Loucy (cell line): ENCODE data around the gene MECR.

Experiments used
- H2AFZ ChIP-seq: fragments of 200-600 bp; sonication (generic); 2 replicates; pipeline ENCODE4 v1.6.0; 2016; ENCODE audit warnings: antibody characterized with exemption, mild to moderate bottlenecking, low read length, moderate library complexity
- H3F3A ChIP-seq: fragments of 200-600 bp; 2 replicates; pipeline ENCODE4 v1.6.0; 2016; ENCODE audit warnings: antibody characterized with exemption, low read depth, mild to moderate bottlenecking
- H3K27me3 ChIP-seq: fragments of 200-600 bp; sonication (generic); 2 replicates; pipeline ENCODE4 v1.6.1; 2014; ENCODE audit warnings: low read length, mild to moderate bottlenecking; ENCODE audit not compliant: insufficient read depth, poor library complexity, severe bottlenecking
- H3K36me3 ChIP-seq: fragments of 200-600 bp; sonication (generic); 2 replicates; pipeline ENCODE4 v1.6.1; 2016; ENCODE audit warnings: low read length; ENCODE audit not compliant: insufficient read depth
- H3K4me1 ChIP-seq: fragments of 200-600 bp; sonication (generic); 2 replicates; pipeline ENCODE4 v1.5.1; 2014; ENCODE audit warnings: low read length, mild to moderate bottlenecking; ENCODE audit not compliant: insufficient read depth, poor library complexity, severe bottlenecking
- H3K4me2 ChIP-seq: fragments of 200-600 bp; sonication (generic); 2 replicates; pipeline ENCODE4 v1.6.0; 2014; ENCODE audit warnings: antibody characterized with exemption, low read length, low read depth, mild to moderate bottlenecking; ENCODE audit not compliant: poor library complexity, severe bottlenecking
- H3K4me3 ChIP-seq: fragments of 200-600 bp; sonication (generic); 2 replicates; pipeline ENCODE4 v1.5.1; 2014; ENCODE audit warnings: low read length, mild to moderate bottlenecking, mixed read lengths; ENCODE audit not compliant: poor library complexity, severe bottlenecking
- H3K79me2 ChIP-seq: fragments of 200-600 bp; sonication (generic); 2 replicates; pipeline ENCODE4 v1.6.1; 2014; ENCODE audit warnings: low read length; ENCODE audit not compliant: insufficient read depth
- H3K9ac ChIP-seq: fragments of 200-600 bp; sonication (generic); 2 replicates; pipeline ENCODE4 v1.6.0; 2014; ENCODE audit warnings: mild to moderate bottlenecking, low read depth, low read length, moderate library complexity; ENCODE audit not compliant: poor library complexity, severe bottlenecking
- H3K9me2 ChIP-seq: fragments of 200-600 bp; sonication (generic); replicated peaks from 2 replicates; pipeline ENCODE4 v1.6.1; 2016; ENCODE audit warnings: low read depth, low read length, mixed read lengths
- H3K9me3 ChIP-seq: fragments of 200-600 bp; sonication (generic); 2 replicates; pipeline ENCODE4 v1.6.1; 2014; ENCODE audit warnings: mild to moderate bottlenecking, antibody characterized with exemption, low read length, low read depth; ENCODE audit not compliant: insufficient read depth
- H4K20me1 ChIP-seq: fragments of 200-600 bp; sonication (generic); 2 replicates; pipeline ENCODE4 v1.6.0; 2014; ENCODE audit warnings: antibody characterized with exemption, low read length, mild to moderate bottlenecking; ENCODE audit not compliant: insufficient read depth, poor library complexity, severe bottlenecking
- EZH2phosphoT487 ChIP-seq: fragments of 200-600 bp; IDR thresholded peaks from 2 replicates; pipeline ENCODE4 v1.6.1; 2018; ENCODE audit warnings: antibody characterized with exemption, mild to moderate bottlenecking, moderate library complexity, borderline replicate concordance
- TF ChIP-seq, protein P1 (sequence below): fragments of 200-600 bp; sonication (generic); conservative IDR thresholded peaks from 2 replicates; pipeline ENCODE4 v1.5.1; 2014; ENCODE audit warnings: mild to moderate bottlenecking, antibody characterized with exemption, low read length

Gene MECR

DNA sequence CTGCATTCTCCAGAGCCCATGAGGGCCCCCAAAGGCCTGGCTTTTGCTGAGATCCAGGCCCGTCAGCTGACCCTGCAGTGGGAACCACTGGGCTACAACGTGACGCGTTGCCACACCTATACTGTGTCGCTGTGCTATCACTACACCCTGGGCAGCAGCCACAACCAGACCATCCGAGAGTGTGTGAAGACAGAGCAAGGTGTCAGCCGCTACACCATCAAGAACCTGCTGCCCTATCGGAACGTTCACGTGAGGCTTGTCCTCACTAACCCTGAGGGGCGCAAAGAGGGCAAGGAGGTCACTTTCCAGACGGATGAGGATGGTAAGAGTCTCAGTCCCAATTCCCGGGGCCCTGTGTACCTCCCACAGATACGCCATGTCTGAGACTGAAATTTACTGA, 44.7 kb upstream of the MECR start:
- Histone ChIP-seq H3K4me1 (no peaks in the 10 kb centered on the region), H3K9me3 (no peaks in the 10 kb centered on the region), H3K36me3 (no peaks in the 10 kb centered on the region), H3K9me2 (no peaks in the 10 kb centered on the region), H3K9ac (no peak overlapping the region), H3K79me2 (no peaks in the 10 kb centered on the region), H3K4me3 (no peak overlapping the region), H3K27me3 (no peaks in the 10 kb centered on the region), H2AFZ (no peak overlapping the region), H4K20me1 (no peaks in the 10 kb centered on the region), H3F3A (no peaks in the 10 kb centered on the region), H3K4me2 (no peak overlapping the region)
- TF ChIP-seq EZH2phosphoT487, result no peak
- TF ChIP-seq, protein P1, sequence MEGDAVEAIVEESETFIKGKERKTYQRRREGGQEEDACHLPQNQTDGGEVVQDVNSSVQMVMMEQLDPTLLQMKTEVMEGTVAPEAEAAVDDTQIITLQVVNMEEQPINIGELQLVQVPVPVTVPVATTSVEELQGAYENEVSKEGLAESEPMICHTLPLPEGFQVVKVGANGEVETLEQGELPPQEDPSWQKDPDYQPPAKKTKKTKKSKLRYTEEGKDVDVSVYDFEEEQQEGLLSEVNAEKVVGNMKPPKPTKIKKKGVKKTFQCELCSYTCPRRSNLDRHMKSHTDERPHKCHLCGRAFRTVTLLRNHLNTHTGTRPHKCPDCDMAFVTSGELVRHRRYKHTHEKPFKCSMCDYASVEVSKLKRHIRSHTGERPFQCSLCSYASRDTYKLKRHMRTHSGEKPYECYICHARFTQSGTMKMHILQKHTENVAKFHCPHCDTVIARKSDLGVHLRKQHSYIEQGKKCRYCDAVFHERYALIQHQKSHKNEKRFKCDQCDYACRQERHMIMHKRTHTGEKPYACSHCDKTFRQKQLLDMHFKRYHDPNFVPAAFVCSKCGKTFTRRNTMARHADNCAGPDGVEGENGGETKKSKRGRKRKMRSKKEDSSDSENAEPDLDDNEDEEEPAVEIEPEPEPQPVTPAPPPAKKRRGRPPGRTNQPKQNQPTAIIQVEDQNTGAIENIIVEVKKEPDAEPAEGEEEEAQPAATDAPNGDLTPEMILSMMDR, result no peak

DNA sequence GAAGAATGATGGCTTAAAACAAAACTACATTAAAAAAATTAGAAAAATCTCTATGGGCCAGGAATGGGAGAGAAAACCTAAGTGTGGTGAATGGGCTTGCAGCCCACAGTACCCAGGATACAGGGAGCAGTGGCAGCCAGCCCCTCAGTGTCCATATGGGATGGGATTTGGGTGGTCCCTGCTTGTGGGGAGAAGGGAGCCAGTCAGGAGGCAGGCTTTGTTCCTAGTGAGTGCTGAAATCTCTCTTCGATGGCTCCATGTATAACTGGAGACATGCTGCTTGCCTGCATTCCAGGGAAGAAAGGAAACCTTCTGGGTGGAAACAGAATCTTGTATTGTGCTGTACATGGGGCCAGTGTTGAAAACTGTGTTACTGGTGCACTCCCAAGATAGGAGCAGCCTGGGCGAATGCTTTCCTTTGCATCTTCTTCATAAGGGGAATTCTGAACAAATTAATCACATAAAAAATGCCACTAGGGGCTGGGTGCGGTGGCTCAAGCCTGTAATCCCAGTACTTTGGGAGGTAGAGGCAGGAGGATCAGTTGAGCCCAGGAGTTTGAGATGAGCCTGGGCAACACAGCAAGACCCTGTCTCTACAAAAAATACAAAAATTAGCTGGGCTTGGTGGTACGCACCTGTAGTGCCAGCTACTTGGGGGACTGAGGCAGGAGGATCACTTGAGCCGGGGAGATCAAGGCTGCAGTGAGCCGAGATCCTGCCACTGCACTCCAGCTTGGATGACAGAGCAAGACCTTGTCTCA, 41.6 kb upstream of the MECR start:
- Histone ChIP-seq H3K36me3 (no peaks in the 10 kb centered on the region), H3K4me3 (no peak overlapping the region), H2AFZ (no peak overlapping the region), H3F3A (no peaks in the 10 kb centered on the region), H3K4me2 (no peak overlapping the region), H3K9ac (no peak overlapping the region), H3K79me2 (no peaks in the 10 kb centered on the region), H3K27me3 (no peaks in the 10 kb centered on the region), H4K20me1 (no peaks in the 10 kb centered on the region), H3K4me1 (no peaks in the 10 kb centered on the region), H3K9me3 (no peaks in the 10 kb centered on the region), H3K9me2 (no peaks in the 10 kb centered on the region)
- TF ChIP-seq EZH2phosphoT487, result no peak
- TF ChIP-seq, protein P1, result no peak

DNA sequence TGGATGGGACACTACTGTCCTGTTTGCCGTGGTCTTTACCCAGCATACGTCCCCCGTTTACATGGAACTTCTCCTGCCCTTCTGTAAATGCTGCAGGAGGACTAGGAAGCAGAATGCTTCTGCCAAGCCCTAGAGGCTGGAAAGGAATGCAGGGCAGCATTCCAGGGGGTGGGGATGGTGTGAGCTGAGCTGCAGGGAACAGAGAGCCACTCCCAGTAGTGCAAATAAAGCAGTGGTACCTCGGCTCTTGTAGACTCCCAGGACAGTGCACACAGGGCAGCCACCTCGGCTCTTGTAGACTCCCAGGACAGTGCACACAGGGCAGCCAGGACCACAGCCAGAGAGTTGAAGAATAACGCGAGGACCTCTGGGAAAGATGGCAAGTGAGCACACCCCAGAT, 41.0 kb upstream of the MECR start:
- H3K27me3 ChIP-seq, result no peaks in the 10 kb centered on the region
- H2AFZ ChIP-seq, result no peak overlapping the region
- H3K4me2 ChIP-seq, result no peak overlapping the region

More for the DNA sequence above, 41.0 kb upstream of the MECR start:
- H3K4me3 ChIP-seq, result no peak overlapping the region
- no peaks in the 10 kb centered on the region for H4K20me1 ChIP-seq
- no peaks in the 10 kb centered on the region for H3K36me3 ChIP-seq
- H3K9me2 ChIP-seq, result no peaks in the 10 kb centered on the region
- H3F3A ChIP-seq, result no peaks in the 10 kb centered on the region
- no peak for TF ChIP-seq EZH2phosphoT487
- TF ChIP-seq, protein P1, result no peak
- no peak overlapping the region for H3K9ac ChIP-seq
- no peaks in the 10 kb centered on the region for H3K9me3 ChIP-seq
- no peaks in the 10 kb centered on the region for H3K79me2 ChIP-seq
- no peaks in the 10 kb centered on the region for H3K4me1 ChIP-seq
